ENCODE data around the gene KLHL22.

Gene KLHL22

GRCh38 chr22:20432244-20432686, 63.3 kb downstream of the KLHL22 start:
- H3K4me3 ChIP-seq (ENCODE audit: low read length) = no peak overlapping the region
- no peak for TF ChIP-seq CTCF (conservative IDR thresholded peaks at IDR 0.05; ENCODE audit: low read length)
- no peak for DNase-seq (ENCODE audit: low read depth)

GRCh38 chr22:20431511-20432192, 63.9 kb downstream of the KLHL22 start:
- H3K4me3 ChIP-seq (ENCODE audit: low read length) = no peak overlapping the region

GRCh38 chr22:20430720-20431510, 64.7 kb downstream of the KLHL22 start:
- peak; percentile 48 for DNase-seq (ENCODE audit: low read depth)
- no peak overlapping the region for H3K4me3 ChIP-seq (ENCODE audit: low read length)
- peak; percentile 30; the same call in 1 of the 2 replicates for TF ChIP-seq CTCF (conservative IDR thresholded peaks at IDR 0.05; ENCODE audit: low read length)

More at GRCh38 chr22:20431511-20432192, 63.9 kb downstream of the KLHL22 start:
- TF ChIP-seq CTCF (conservative IDR thresholded peaks at IDR 0.05; ENCODE audit: low read length) = no peak
- DNase-seq (ENCODE audit: low read depth) = no peak

- no peak overlapping the region for H3K4me3 ChIP-seq (ENCODE audit: low read length)
- DNase-seq (ENCODE audit: low read depth) = no peak
These were observed 65.4 kb downstream of the KLHL22 start for GRCh38 chr22:20430101-20430719.

GRCh38 chr22:20429254-20430100, 66.1 kb downstream of the KLHL22 start:
- no peak overlapping the region for H3K4me3 ChIP-seq (ENCODE audit: low read length)
- TF ChIP-seq CTCF (conservative IDR thresholded peaks at IDR 0.05; ENCODE audit: low read length) = no peak
- no peak for DNase-seq (ENCODE audit: low read depth)

More at GRCh38 chr22:20430101-20430719, 65.4 kb downstream of the KLHL22 start:
- no peak for TF ChIP-seq CTCF (conservative IDR thresholded peaks at IDR 0.05; ENCODE audit: low read length)

GRCh38 chr22:20428496-20429253, 66.9 kb downstream of the KLHL22 start:
- H3K4me3 ChIP-seq (ENCODE audit: low read length) = no peak overlapping the region
- DNase-seq (ENCODE audit: low read depth) = no peak
- TF ChIP-seq CTCF (conservative IDR thresholded peaks at IDR 0.05; ENCODE audit: low read length) = no peak

All from AG10803 (cell line).